Esophagus squamous epithelium (tissue), 4 donors: Measurements from ENCODE around the gene EHMT1.
"Not testable (repeated sequence)": the region's sequence is repeated elsewhere in the genome, so short reads cannot be mapped to it uniquely, and the experiment has no call there.

Source experiments
- CTCF ChIP-seq, 6 experiments: fragments of 450-650 bp in 4 of 6; fragments of 200-600 bp in 2 of 6; sonication (generic) in 2 of 6; IDR thresholded peaks; one replicate each; pipeline ENCODE4 v1.5.1; 2016 to 2019; ENCODE audit warnings: antibody characterized with exemption in 6 of 6, mild to moderate bottlenecking in 4 of 6, moderate library complexity in 4 of 6
- POLR2A ChIP-seq, 4 donors: fragments of 450-650 bp; IDR thresholded peaks; one replicate each; pipeline ENCODE4 v1.6.1; 2017; ENCODE audit warnings: antibody characterized with exemption in 4 of 4, mild to moderate bottlenecking in 4 of 4, moderate library complexity in 3 of 4

GRCh38 chr9:137723356-137723755, 104.6 kb downstream of the EHMT1 start:
- not testable (repeated sequence) for TF ChIP-seq CTCF, POLR2A (IDR thresholded peaks at IDR 0.05)
